Loucy (cell line): ENCODE results near the gene STX10.

ENCODE experiments used
- H2AFZ ChIP-seq: fragments of 200-600 bp; sonication (generic); 2 replicates; pipeline ENCODE4 v1.6.0; 2016; ENCODE audit warnings: antibody characterized with exemption, mild to moderate bottlenecking, low read length, moderate library complexity
- H3F3A ChIP-seq: fragments of 200-600 bp; 2 replicates; pipeline ENCODE4 v1.6.0; 2016; ENCODE audit warnings: antibody characterized with exemption, low read depth, mild to moderate bottlenecking
- H3K27me3 ChIP-seq: fragments of 200-600 bp; sonication (generic); 2 replicates; pipeline ENCODE4 v1.6.1; 2014; ENCODE audit warnings: low read length, mild to moderate bottlenecking; ENCODE audit not compliant: insufficient read depth, poor library complexity, severe bottlenecking
- H3K36me3 ChIP-seq: fragments of 200-600 bp; sonication (generic); 2 replicates; pipeline ENCODE4 v1.6.1; 2016; ENCODE audit warnings: low read length; ENCODE audit not compliant: insufficient read depth
- H3K4me1 ChIP-seq: fragments of 200-600 bp; sonication (generic); 2 replicates; pipeline ENCODE4 v1.5.1; 2014; ENCODE audit warnings: low read length, mild to moderate bottlenecking; ENCODE audit not compliant: insufficient read depth, poor library complexity, severe bottlenecking
- H3K4me2 ChIP-seq: fragments of 200-600 bp; sonication (generic); 2 replicates; pipeline ENCODE4 v1.6.0; 2014; ENCODE audit warnings: antibody characterized with exemption, low read length, low read depth, mild to moderate bottlenecking; ENCODE audit not compliant: poor library complexity, severe bottlenecking
- H3K4me3 ChIP-seq: fragments of 200-600 bp; sonication (generic); 2 replicates; pipeline ENCODE4 v1.5.1; 2014; ENCODE audit warnings: low read length, mild to moderate bottlenecking, mixed read lengths; ENCODE audit not compliant: poor library complexity, severe bottlenecking
- H3K79me2 ChIP-seq: fragments of 200-600 bp; sonication (generic); 2 replicates; pipeline ENCODE4 v1.6.1; 2014; ENCODE audit warnings: low read length; ENCODE audit not compliant: insufficient read depth
- H3K9ac ChIP-seq: fragments of 200-600 bp; sonication (generic); 2 replicates; pipeline ENCODE4 v1.6.0; 2014; ENCODE audit warnings: mild to moderate bottlenecking, low read depth, low read length, moderate library complexity; ENCODE audit not compliant: poor library complexity, severe bottlenecking
- H3K9me2 ChIP-seq: fragments of 200-600 bp; sonication (generic); replicated peaks from 2 replicates; pipeline ENCODE4 v1.6.1; 2016; ENCODE audit warnings: low read depth, low read length, mixed read lengths
- H3K9me3 ChIP-seq: fragments of 200-600 bp; sonication (generic); 2 replicates; pipeline ENCODE4 v1.6.1; 2014; ENCODE audit warnings: mild to moderate bottlenecking, antibody characterized with exemption, low read length, low read depth; ENCODE audit not compliant: insufficient read depth
- H4K20me1 ChIP-seq: fragments of 200-600 bp; sonication (generic); 2 replicates; pipeline ENCODE4 v1.6.0; 2014; ENCODE audit warnings: antibody characterized with exemption, low read length, mild to moderate bottlenecking; ENCODE audit not compliant: insufficient read depth, poor library complexity, severe bottlenecking
- EZH2phosphoT487 ChIP-seq: fragments of 200-600 bp; IDR thresholded peaks from 2 replicates; pipeline ENCODE4 v1.6.1; 2018; ENCODE audit warnings: antibody characterized with exemption, mild to moderate bottlenecking, moderate library complexity, borderline replicate concordance
- TF ChIP-seq, protein P1 (sequence below): fragments of 200-600 bp; sonication (generic); conservative IDR thresholded peaks from 2 replicates; pipeline ENCODE4 v1.5.1; 2014; ENCODE audit warnings: mild to moderate bottlenecking, antibody characterized with exemption, low read length

Gene STX10

GRCh38 chr19:13099073-13099999 is 50.8 kb downstream of the STX10 start:
- Histone ChIP-seq H3F3A (peaks cover 33% of the 10 kb centered on the region), H3K4me3 (peak overlapping the region; percentile 94), H3K36me3 (peaks cover 30% of the 10 kb centered on the region), H3K79me2 (peaks cover 78% of the 10 kb centered on the region), H3K9ac (peak overlapping the region; percentile 100), H4K20me1 (peaks cover 64% of the 10 kb centered on the region), H3K27me3 (peaks cover 39% of the 10 kb centered on the region), H3K4me2 (peak overlapping the region; percentile 93), H3K4me1 (peaks cover 29% of the 10 kb centered on the region), H3K9me3 (no peaks in the 10 kb centered on the region), H3K9me2 (no peaks in the 10 kb centered on the region), H2AFZ (no peak overlapping the region)
- no peak for TF ChIP-seq EZH2phosphoT487
- TF ChIP-seq, protein P1, sequence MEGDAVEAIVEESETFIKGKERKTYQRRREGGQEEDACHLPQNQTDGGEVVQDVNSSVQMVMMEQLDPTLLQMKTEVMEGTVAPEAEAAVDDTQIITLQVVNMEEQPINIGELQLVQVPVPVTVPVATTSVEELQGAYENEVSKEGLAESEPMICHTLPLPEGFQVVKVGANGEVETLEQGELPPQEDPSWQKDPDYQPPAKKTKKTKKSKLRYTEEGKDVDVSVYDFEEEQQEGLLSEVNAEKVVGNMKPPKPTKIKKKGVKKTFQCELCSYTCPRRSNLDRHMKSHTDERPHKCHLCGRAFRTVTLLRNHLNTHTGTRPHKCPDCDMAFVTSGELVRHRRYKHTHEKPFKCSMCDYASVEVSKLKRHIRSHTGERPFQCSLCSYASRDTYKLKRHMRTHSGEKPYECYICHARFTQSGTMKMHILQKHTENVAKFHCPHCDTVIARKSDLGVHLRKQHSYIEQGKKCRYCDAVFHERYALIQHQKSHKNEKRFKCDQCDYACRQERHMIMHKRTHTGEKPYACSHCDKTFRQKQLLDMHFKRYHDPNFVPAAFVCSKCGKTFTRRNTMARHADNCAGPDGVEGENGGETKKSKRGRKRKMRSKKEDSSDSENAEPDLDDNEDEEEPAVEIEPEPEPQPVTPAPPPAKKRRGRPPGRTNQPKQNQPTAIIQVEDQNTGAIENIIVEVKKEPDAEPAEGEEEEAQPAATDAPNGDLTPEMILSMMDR: no peak

DNA sequence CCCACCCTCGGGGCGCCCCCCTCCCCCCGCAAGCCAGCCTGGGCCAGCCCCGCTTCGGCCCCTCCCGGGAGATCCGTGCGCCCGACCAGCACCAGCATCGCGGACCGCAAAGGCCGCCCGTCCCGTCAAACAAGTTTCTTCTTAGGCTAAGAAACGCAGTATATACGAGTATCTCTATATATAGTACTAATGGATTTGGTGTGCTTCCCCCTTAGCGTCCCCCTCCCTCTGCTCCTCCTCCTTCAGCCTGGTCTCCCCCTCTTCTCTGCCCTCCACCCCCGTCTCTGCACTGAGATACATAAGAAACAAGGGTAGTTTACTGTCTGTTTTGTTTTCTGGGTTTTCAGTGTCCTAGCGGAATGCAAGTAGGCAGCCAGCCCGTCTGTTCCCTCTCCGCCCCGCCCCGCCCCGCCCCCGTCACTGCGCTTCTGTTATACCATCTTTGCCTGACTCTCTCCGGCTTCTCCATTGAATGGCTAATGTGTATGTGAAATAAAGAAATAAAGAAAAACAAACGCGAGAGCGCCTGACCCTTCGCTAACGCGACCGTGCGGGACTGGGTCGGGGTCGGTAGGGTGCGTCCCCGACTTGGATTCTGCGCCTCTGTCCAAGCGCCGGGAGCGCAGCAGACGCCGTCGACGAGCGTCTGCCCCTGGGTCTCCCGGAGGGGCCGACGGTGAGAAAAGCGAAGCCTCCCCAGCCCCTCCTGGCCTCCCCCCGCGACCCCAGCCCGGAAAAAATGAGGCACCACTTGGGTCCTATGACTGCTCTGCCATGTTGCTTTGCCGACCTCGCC is 51.7 kb downstream of the STX10 start:
- TF ChIP-seq, protein P1: no peak
- TF ChIP-seq EZH2phosphoT487: no peak
- Histone ChIP-seq H3K4me3 (peak overlapping the region; percentile 94), H3K4me2 (peak overlapping the region; percentile 93), H3K27me3 (peaks cover 39% of the 10 kb centered on the region), H3K9me3 (no peaks in the 10 kb centered on the region), H3K4me1 (peaks cover 27% of the 10 kb centered on the region), H3K36me3 (peaks cover 30% of the 10 kb centered on the region), H3K9ac (peak overlapping the region; percentile 100), H3F3A (peaks cover 33% of the 10 kb centered on the region), H3K79me2 (peaks cover 83% of the 10 kb centered on the region), H3K9me2 (no peaks in the 10 kb centered on the region), H4K20me1 (peaks cover 69% of the 10 kb centered on the region), H2AFZ (no peak overlapping the region)

DNA sequence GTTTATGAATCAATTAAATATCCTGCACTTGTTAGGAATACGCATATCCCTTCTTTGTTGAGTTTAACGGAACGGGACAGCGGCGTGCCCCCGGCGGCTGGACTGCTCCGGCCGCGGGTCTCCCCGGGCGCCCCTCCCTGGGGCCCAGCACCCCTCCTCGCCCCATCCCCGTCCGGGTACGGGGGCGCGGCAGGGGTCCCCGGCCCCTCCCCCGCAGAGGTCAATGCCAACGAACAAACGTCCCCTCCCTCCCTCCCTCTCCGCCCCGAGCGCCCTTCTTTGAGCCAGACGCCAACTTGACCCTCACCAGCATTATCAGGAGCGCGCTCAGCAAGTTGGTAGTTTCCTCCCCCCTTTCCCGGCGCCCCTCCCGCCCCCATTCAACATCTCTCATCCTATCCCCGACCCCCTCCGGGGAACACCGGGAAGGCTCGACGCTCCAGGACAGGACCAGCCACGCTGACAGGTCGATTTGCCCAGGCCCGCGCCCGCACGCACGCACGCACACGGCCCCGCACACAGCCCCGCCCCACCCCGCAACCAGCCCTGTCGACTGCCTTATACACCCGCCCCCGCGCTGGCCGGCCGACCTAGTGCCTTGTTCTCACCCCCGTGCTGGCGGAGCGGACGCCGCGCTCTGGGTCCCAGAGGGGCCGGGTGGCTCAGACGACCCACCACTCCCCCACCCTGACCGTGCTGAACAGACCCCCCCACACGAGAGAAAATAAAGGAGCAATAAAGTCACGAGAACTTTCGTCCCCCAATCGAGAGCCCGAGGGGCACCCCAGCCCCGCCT is 52.5 kb downstream of the STX10 start:
- peaks cover 69% of the 10 kb centered on the region for H4K20me1 ChIP-seq
- peaks cover 24% of the 10 kb centered on the region for H3K4me1 ChIP-seq
- peaks cover 39% of the 10 kb centered on the region for H3K27me3 ChIP-seq
- no peak overlapping the region for H2AFZ ChIP-seq
- peaks cover 33% of the 10 kb centered on the region for H3F3A ChIP-seq
- peaks cover 30% of the 10 kb centered on the region for H3K36me3 ChIP-seq
- H3K9me3 ChIP-seq: no peaks in the 10 kb centered on the region
- peak overlapping the region; percentile 77 for H3K4me2 ChIP-seq
- peak overlapping the region; percentile 94 for H3K4me3 ChIP-seq
- no peaks in the 10 kb centered on the region for H3K9me2 ChIP-seq
- TF ChIP-seq, protein P1: no peak
- TF ChIP-seq EZH2phosphoT487: no peak
- H3K79me2 ChIP-seq: peaks cover 76% of the 10 kb centered on the region
- peak overlapping the region; percentile 100 for H3K9ac ChIP-seq
